ENCODE measurements around the gene C11orf54. TPM values are rescaled to one million over a fixed set of nuclear protein-coding genes. Genes with fewer than 3 reads are reported as not detected.

Gene C11orf54
- total RNA-seq, 1 experiment from 2014 or later, result 18.0 TPM

GRCh38 chr11:93766504-93766903 is 25.0 kb downstream of the C11orf54 start:
- H4K91ac ChIP-seq (ENCODE audit: insufficient read length, low read depth, low read length), result no peak overlapping the region
- H3K9me3 ChIP-seq (ENCODE audit: control insufficient read depth, low read depth, low read length), result no peaks in the 10 kb centered on the region
- H3K4ac ChIP-seq (ENCODE audit: low read depth, low read length), result no peak overlapping the region
- H3K9ac ChIP-seq (ENCODE audit: extremely low read depth, insufficient read length, low read length), result no peak overlapping the region
- no peak overlapping the region for H2BK15ac ChIP-seq (ENCODE audit: low read depth, low read length)
- no peaks in the 10 kb centered on the region for H3K79me2 ChIP-seq (ENCODE audit: insufficient read depth, low read length)
- Mint-ChIP-seq H3K27ac (no peak overlapping the region), H3K27me3 (ENCODE audit: low read depth) (no peaks in the 10 kb centered on the region; the same call in 1 of the 2 replicates), H3K4me1 (no peaks in the 10 kb centered on the region; a peak in 2 of 4 replicates), H3K4me3 (no peak overlapping the region), H3K9me3 (peaks cover 0 to 2% of the 10 kb centered on the region in 2 experiments; a peak in 2 of 5 replicates), H3K36me3 (ENCODE audit: insufficient read depth in 1 of 3, low read depth in 3 of 3) (peaks cover 0 to 17% (median 5%) of the 10 kb centered on the region in 3 experiments; a peak in 6 of 7 replicates)
- no peak overlapping the region for H4K8ac ChIP-seq (replicated peaks; ENCODE audit: insufficient read length, low read depth, low read length)
- WGBS (ENCODE audit: extremely low coverage, insufficient read length, low lambda C conversion rate), result no CpG with 5 or more reads among the region's 5 CpGs
- no peak overlapping the region for H3K56ac ChIP-seq (ENCODE audit: insufficient read length, low read depth, low read length)
- no peak for DNase-seq
- H3K79me1 ChIP-seq (ENCODE audit: insufficient read depth, low read depth, low read length, poor library complexity, severe bottlenecking), result no peaks in the 10 kb centered on the region
- no peak overlapping the region for H3K4me2 ChIP-seq (ENCODE audit: insufficient read depth, insufficient read length, low read length)
- H3K14ac ChIP-seq (ENCODE audit: insufficient read depth, low read length), result no peak overlapping the region
- H4K5ac ChIP-seq (ENCODE audit: insufficient read length, low read depth, low read length), result no peak overlapping the region
- no peaks in the 10 kb centered on the region for H3K27me3 ChIP-seq (ENCODE audit: insufficient read depth, low read length)
- H2BK5ac ChIP-seq (ENCODE audit: insufficient read length, low read length), result no peak overlapping the region
- H4K20me1 ChIP-seq (ENCODE audit: control insufficient read depth, insufficient read depth, insufficient read length), result no peaks in the 10 kb centered on the region
- no peak overlapping the region for H3K18ac ChIP-seq (ENCODE audit: insufficient read length, low read depth, low read length)
- H3K23ac ChIP-seq (ENCODE audit: insufficient read length, low read depth, low read length), result no peak overlapping the region
- no peak overlapping the region for H2BK120ac ChIP-seq (ENCODE audit: low read depth, low read length, poor library complexity, severe bottlenecking)
- no peak overlapping the region for H3T11ph ChIP-seq (ENCODE audit: low read length)
- H3K23me2 ChIP-seq (ENCODE audit: insufficient read length, low read depth, low read length, poor library complexity, severe bottlenecking), result no peaks in the 10 kb centered on the region
- TF ChIP-seq CTCF (conservative IDR thresholded peaks at IDR 0.05), result no peak
- H2BK20ac ChIP-seq (ENCODE audit: low read depth, low read length, poor library complexity, severe bottlenecking), result no peak overlapping the region
- no peak overlapping the region for H2BK12ac ChIP-seq (ENCODE audit: insufficient read length, low read depth, low read length)
- H3K27ac ChIP-seq (ENCODE audit: insufficient read length, low read depth, low read length), result no peak overlapping the region
- no peaks in the 10 kb centered on the region for H3K4me1 ChIP-seq (ENCODE audit: insufficient read depth, low read length)
- no peak overlapping the region for H2AK5ac ChIP-seq (ENCODE audit: insufficient read length, low read length)
- H2AFZ ChIP-seq (ENCODE audit: low read length), result no peak overlapping the region
